GM23338 (cell line): ENCODE results near the gene ZC3H12C. TPM values are rescaled to one million over a fixed set of nuclear protein-coding genes. Genes with fewer than 3 reads are reported as not detected.

Experiments used
- ATAC-seq: fragments of 200-7000 bp; cut with Tn5 transposase; 3 replicates; pipeline ENCODE4 v1.9.1; 2020
- DNase-seq: peaks from one replicate; pipeline ENCODE4 v3.0.0-alpha.2; 2015; ENCODE audit warnings: low spot score
- H2AFZ ChIP-seq: fragments of 200-600 bp; sonication (generic); 2 replicates; pipeline ENCODE4 v1.8.0; 2016; ENCODE audit warnings: antibody characterized with exemption, mild to moderate bottlenecking, moderate library complexity
- H3F3A ChIP-seq: fragments of 200-600 bp; sonication (generic); replicated peaks from 2 replicates; pipeline ENCODE4 v1.8.0; 2017; ENCODE audit warnings: antibody characterized with exemption, mixed run types, low read depth
- H3K27ac ChIP-seq: fragments of 200-600 bp; sonication (generic); 2 replicates; pipeline ENCODE4 v1.6.1; 2016; ENCODE audit warnings: low read depth
- H3K27me3 ChIP-seq: fragments of 200-600 bp; sonication (generic); 2 replicates; pipeline ENCODE4 v1.8.0; 2016; ENCODE audit warnings: mild to moderate bottlenecking, mixed run types, moderate library complexity; ENCODE audit not compliant: insufficient read depth
- H3K36me3 ChIP-seq: fragments of 200-600 bp; sonication (generic); 2 replicates; pipeline ENCODE4 v1.8.0; 2016; ENCODE audit warnings: mild to moderate bottlenecking; ENCODE audit not compliant: insufficient read depth
- H3K4me1 ChIP-seq: fragments of 200-600 bp; sonication (generic); 2 replicates; pipeline ENCODE4 v1.8.0; 2016; ENCODE audit warnings: mild to moderate bottlenecking, moderate library complexity; ENCODE audit not compliant: insufficient read depth
- H3K4me2 ChIP-seq: fragments of 200-600 bp; sonication (generic); 2 replicates; pipeline ENCODE4 v1.7.1; 2017; ENCODE audit warnings: mixed run types
- H3K4me3 ChIP-seq: fragments of 200-600 bp; sonication (generic); 2 replicates; pipeline ENCODE4 v1.6.1; 2016; ENCODE audit warnings: mixed run types
- H3K79me2 ChIP-seq: fragments of 200-600 bp; sonication (generic); replicated peaks from 2 replicates; pipeline ENCODE4 v1.8.0; 2017; ENCODE audit warnings: mild to moderate bottlenecking; ENCODE audit not compliant: insufficient read depth
- H3K9me2 ChIP-seq: fragments of 200-600 bp; sonication (generic); 2 replicates; pipeline ENCODE4 v1.8.0; 2017; ENCODE audit not compliant: insufficient read depth
- H4K20me1 ChIP-seq: fragments of 200-600 bp; sonication (generic); replicated peaks from 2 replicates; pipeline ENCODE4 v1.8.0; 2017; ENCODE audit warnings: mild to moderate bottlenecking; ENCODE audit not compliant: insufficient read depth
- H3K27ac Mint-ChIP-seq: 2 replicates; pipeline ENCODE4 v1.8.0; 2020; ENCODE audit warnings: inconsistent platforms, mild to moderate bottlenecking, moderate library complexity, mixed read lengths
- H3K27me3 Mint-ChIP-seq: 3 replicates; pipeline ENCODE4 v1.8.0; 2022; ENCODE audit warnings: low read depth, mild to moderate bottlenecking, moderate library complexity, mixed read lengths, inconsistent platforms; ENCODE audit not compliant: insufficient read depth, poor library complexity
- H3K36me3 Mint-ChIP-seq: 3 replicates; pipeline ENCODE4 v1.8.0; 2021; ENCODE audit warnings: low read depth, mild to moderate bottlenecking, inconsistent platforms, moderate library complexity, mixed read lengths
- H3K4me1 Mint-ChIP-seq: 3 replicates; pipeline ENCODE4 v1.8.0; 2020; ENCODE audit warnings: mild to moderate bottlenecking, inconsistent platforms, mixed read lengths
- H3K4me3 Mint-ChIP-seq: 3 replicates; pipeline ENCODE4 v1.8.0; 2021; ENCODE audit warnings: moderate library complexity, mild to moderate bottlenecking, inconsistent platforms, mixed read lengths
- H3K9me3 Mint-ChIP-seq: 3 replicates; pipeline ENCODE4 v1.8.0; 2020; ENCODE audit warnings: moderate library complexity, mild to moderate bottlenecking, inconsistent platforms, mixed read lengths
- CREB1 ChIP-seq: fragments of 250-450 bp; sonication (Bioruptor Pico); IDR thresholded peaks from 2 replicates; pipeline ENCODE4 v1.5.0; 2020; ENCODE audit warnings: low read depth, mild to moderate bottlenecking, moderate library complexity
- CTCF ChIP-seq, 2 experiments: fragments of 200-600 bp in 1 of 2; sonication (generic) in 1 of 2; conservative IDR thresholded peaks; 2 replicates each; pipeline versions ENCODE4 v1.5.1 to v1.6.1; 2016 to 2017; ENCODE audit warnings: antibody characterized with exemption in 2 of 2, low read depth in 2 of 2, mild to moderate bottlenecking in 2 of 2, moderate library complexity in 1 of 2
- EZH2 ChIP-seq: fragments of 200-600 bp; sonication (generic); IDR thresholded peaks from one replicate; pipeline ENCODE4 v1.8.0; 2017; ENCODE audit warnings: antibody characterized with exemption, mild to moderate bottlenecking, low read depth; ENCODE audit not compliant: unreplicated experiment
- EZH2phosphoT487 ChIP-seq: fragments of 200-600 bp; sonication (generic); IDR thresholded peaks from one replicate; pipeline ENCODE4 v1.8.1; 2018; ENCODE audit warnings: antibody characterized with exemption; ENCODE audit not compliant: unreplicated experiment
- JUNB ChIP-seq: IDR thresholded peaks from one replicate; pipeline ENCODE4 v1.6.1; 2016; ENCODE audit warnings: antibody characterized with exemption; ENCODE audit not compliant: unreplicated experiment
- NANOG ChIP-seq: IDR thresholded peaks from 2 replicates; pipeline ENCODE4 v1.6.1; 2016; ENCODE audit warnings: antibody characterized with exemption, borderline replicate concordance
- POLR2AphosphoS5 ChIP-seq: IDR thresholded peaks from 2 replicates; pipeline ENCODE4 v1.6.1; 2016; ENCODE audit warnings: antibody characterized with exemption, low read depth
- STAT1 ChIP-seq: IDR thresholded peaks from one replicate; pipeline ENCODE4 v1.6.1; 2016; ENCODE audit warnings: antibody characterized with exemption; ENCODE audit not compliant: unreplicated experiment
- ZNF114 ChIP-seq: fragments of 250-450 bp; sonication (Bioruptor Pico); IDR thresholded peaks from 2 replicates; pipeline ENCODE4 v1.5.0; 2020; ENCODE audit warnings: mild to moderate bottlenecking, moderate library complexity
- ZNF331 ChIP-seq: fragments of 250-450 bp; sonication (Bioruptor Pico); IDR thresholded peaks from 2 replicates; pipeline ENCODE4 v1.5.0; 2020; ENCODE audit warnings: low read depth, mild to moderate bottlenecking, moderate library complexity
- polyA plus RNA-seq: library from polyadenylated mRNA; unstranded; fragments of >200 nt; fragmentation: Nextera tagmentation; extraction: Ambion mirVana; gene quantifications from 2 replicates; pipeline ENCODE4 v1.2.1, GENCODE V29; 2016
- total RNA-seq: library from RNA; depleted of rRNA; stranded (reverse); fragments of >200 nt; shearing (Covaris generic); gene quantifications from 2 replicates; pipeline ENCODE4 v1.2.3, GENCODE V29; 2014
- TF ChIP-seq, protein P1 (sequence below): IDR thresholded peaks from 2 replicates; pipeline ENCODE4 v1.6.1; 2016; ENCODE audit warnings: antibody characterized with exemption
- TF ChIP-seq, protein P2 (sequence below): fragments of 250-450 bp; sonication (Bioruptor Pico); IDR thresholded peaks from 2 replicates; pipeline ENCODE4 v1.5.0; 2020; ENCODE audit warnings: mild to moderate bottlenecking, moderate library complexity
- TF ChIP-seq, protein P3 (sequence below): IDR thresholded peaks from one replicate; pipeline ENCODE4 v1.6.1; 2018; ENCODE audit warnings: antibody characterized with exemption; ENCODE audit not compliant: unreplicated experiment

Gene ZC3H12C
- total and polyA plus RNA-seq, 2 experiments from 2014 or later: 0.55 to 2.4 TPM

- Mint-ChIP-seq H3K9me3 (no peaks in the 10 kb centered on the region), H3K4me1 (peaks cover 36% of the 10 kb centered on the region), H3K36me3 (no peaks in the 10 kb centered on the region), H3K27ac (no peak overlapping the region), H3K27me3 (no peaks in the 10 kb centered on the region), H3K4me3 (no peak overlapping the region)
- H3F3A ChIP-seq: no peaks in the 10 kb centered on the region
- H4K20me1 ChIP-seq: no peaks in the 10 kb centered on the region; the same call in 1 of the 2 replicates
- H3K27me3 ChIP-seq: no peaks in the 10 kb centered on the region
- H3K36me3 ChIP-seq: no peaks in the 10 kb centered on the region
- no peaks in the 10 kb centered on the region for H3K79me2 ChIP-seq
- TF ChIP-seq, protein P1, sequence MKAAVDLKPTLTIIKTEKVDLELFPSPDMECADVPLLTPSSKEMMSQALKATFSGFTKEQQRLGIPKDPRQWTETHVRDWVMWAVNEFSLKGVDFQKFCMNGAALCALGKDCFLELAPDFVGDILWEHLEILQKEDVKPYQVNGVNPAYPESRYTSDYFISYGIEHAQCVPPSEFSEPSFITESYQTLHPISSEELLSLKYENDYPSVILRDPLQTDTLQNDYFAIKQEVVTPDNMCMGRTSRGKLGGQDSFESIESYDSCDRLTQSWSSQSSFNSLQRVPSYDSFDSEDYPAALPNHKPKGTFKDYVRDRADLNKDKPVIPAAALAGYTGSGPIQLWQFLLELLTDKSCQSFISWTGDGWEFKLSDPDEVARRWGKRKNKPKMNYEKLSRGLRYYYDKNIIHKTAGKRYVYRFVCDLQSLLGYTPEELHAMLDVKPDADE: no peak
- no peak for TF ChIP-seq NANOG
- TF ChIP-seq JUNB: no peak
- TF ChIP-seq, protein P2, sequence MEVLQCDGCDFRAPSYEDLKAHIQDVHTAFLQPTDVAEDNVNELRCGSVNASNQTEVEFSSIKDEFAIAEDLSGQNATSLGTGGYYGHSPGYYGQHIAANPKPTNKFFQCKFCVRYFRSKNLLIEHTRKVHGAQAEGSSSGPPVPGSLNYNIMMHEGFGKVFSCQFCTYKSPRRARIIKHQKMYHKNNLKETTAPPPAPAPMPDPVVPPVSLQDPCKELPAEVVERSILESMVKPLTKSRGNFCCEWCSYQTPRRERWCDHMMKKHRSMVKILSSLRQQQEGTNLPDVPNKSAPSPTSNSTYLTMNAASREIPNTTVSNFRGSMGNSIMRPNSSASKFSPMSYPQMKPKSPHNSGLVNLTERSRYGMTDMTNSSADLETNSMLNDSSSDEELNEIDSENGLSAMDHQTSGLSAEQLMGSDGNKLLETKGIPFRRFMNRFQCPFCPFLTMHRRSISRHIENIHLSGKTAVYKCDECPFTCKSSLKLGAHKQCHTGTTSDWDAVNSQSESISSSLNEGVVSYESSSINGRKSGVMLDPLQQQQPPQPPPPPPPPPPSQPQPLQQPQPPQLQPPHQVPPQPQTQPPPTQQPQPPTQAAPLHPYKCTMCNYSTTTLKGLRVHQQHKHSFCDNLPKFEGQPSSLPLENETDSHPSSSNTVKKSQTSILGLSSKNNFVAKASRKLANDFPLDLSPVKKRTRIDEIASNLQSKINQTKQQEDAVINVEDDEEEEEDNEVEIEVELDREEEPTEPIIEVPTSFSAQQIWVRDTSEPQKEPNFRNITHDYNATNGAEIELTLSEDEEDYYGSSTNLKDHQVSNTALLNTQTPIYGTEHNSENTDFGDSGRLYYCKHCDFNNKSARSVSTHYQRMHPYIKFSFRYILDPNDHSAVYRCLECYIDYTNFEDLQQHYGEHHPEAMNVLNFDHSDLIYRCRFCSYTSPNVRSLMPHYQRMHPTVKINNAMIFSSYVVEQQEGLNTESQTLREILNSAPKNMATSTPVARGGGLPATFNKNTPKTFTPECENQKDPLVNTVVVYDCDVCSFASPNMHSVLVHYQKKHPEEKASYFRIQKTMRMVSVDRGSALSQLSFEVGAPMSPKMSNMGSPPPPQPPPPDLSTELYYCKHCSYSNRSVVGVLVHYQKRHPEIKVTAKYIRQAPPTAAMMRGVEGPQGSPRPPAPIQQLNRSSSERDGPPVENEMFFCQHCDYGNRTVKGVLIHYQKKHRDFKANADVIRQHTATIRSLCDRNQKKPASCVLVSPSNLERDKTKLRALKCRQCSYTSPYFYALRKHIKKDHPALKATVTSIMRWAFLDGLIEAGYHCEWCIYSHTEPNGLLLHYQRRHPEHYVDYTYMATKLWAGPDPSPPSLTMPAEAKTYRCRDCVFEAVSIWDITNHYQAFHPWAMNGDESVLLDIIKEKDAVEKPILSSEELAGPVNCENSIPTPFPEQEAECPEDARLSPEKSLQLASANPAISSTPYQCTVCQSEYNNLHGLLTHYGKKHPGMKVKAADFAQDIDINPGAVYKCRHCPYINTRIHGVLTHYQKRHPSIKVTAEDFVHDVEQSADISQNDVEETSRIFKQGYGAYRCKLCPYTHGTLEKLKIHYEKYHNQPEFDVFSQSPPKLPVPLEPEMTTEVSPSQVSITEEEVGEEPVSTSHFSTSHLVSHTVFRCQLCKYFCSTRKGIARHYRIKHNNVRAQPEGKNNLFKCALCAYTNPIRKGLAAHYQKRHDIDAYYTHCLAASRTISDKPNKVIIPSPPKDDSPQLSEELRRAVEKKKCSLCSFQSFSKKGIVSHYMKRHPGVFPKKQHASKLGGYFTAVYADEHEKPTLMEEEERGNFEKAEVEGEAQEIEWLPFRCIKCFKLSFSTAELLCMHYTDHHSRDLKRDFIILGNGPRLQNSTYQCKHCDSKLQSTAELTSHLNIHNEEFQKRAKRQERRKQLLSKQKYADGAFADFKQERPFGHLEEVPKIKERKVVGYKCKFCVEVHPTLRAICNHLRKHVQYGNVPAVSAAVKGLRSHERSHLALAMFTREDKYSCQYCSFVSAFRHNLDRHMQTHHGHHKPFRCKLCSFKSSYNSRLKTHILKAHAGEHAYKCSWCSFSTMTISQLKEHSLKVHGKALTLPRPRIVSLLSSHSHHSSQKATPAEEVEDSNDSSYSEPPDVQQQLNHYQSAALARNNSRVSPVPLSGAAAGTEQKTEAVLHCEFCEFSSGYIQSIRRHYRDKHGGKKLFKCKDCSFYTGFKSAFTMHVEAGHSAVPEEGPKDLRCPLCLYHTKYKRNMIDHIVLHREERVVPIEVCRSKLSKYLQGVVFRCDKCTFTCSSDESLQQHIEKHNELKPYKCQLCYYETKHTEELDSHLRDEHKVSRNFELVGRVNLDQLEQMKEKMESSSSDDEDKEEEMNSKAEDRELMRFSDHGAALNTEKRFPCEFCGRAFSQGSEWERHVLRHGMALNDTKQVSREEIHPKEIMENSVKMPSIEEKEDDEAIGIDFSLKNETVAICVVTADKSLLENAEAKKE (CRISPR knock-in tag): no peak
- TF ChIP-seq STAT1: no peak
- no peak for TF ChIP-seq CTCF (conservative IDR thresholded peaks at IDR 0.05; ENCODE audit: low read depth in 2 of 2)
- no peak for TF ChIP-seq POLR2AphosphoS5
- TF ChIP-seq CREB1 (CRISPR knock-in tag): no peak
- no peak for TF ChIP-seq EZH2
- TF ChIP-seq, protein P3, sequence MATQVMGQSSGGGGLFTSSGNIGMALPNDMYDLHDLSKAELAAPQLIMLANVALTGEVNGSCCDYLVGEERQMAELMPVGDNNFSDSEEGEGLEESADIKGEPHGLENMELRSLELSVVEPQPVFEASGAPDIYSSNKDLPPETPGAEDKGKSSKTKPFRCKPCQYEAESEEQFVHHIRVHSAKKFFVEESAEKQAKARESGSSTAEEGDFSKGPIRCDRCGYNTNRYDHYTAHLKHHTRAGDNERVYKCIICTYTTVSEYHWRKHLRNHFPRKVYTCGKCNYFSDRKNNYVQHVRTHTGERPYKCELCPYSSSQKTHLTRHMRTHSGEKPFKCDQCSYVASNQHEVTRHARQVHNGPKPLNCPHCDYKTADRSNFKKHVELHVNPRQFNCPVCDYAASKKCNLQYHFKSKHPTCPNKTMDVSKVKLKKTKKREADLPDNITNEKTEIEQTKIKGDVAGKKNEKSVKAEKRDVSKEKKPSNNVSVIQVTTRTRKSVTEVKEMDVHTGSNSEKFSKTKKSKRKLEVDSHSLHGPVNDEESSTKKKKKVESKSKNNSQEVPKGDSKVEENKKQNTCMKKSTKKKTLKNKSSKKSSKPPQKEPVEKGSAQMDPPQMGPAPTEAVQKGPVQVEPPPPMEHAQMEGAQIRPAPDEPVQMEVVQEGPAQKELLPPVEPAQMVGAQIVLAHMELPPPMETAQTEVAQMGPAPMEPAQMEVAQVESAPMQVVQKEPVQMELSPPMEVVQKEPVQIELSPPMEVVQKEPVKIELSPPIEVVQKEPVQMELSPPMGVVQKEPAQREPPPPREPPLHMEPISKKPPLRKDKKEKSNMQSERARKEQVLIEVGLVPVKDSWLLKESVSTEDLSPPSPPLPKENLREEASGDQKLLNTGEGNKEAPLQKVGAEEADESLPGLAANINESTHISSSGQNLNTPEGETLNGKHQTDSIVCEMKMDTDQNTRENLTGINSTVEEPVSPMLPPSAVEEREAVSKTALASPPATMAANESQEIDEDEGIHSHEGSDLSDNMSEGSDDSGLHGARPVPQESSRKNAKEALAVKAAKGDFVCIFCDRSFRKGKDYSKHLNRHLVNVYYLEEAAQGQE: no peak
- TF ChIP-seq EZH2phosphoT487: no peak
- TF ChIP-seq ZNF331 (CRISPR knock-in tag): no peak
- no peak for TF ChIP-seq ZNF114
- no peak for DNase-seq
- no peak overlapping the region for H2AFZ ChIP-seq
- no peak overlapping the region for H3K27ac ChIP-seq
- no peak for ATAC-seq
- peaks cover 40% of the 10 kb centered on the region for H3K4me1 ChIP-seq
- no peaks in the 10 kb centered on the region for H3K9me2 ChIP-seq
- no peak overlapping the region for H3K4me3 ChIP-seq
- no peak overlapping the region for H3K4me2 ChIP-seq
Observed at GRCh38 chr11:110133160-110133559, 40.0 kb downstream of the ZC3H12C start.
